Measurements from ENCODE around the gene KLK13.

The KLK13 gene

DNA sequence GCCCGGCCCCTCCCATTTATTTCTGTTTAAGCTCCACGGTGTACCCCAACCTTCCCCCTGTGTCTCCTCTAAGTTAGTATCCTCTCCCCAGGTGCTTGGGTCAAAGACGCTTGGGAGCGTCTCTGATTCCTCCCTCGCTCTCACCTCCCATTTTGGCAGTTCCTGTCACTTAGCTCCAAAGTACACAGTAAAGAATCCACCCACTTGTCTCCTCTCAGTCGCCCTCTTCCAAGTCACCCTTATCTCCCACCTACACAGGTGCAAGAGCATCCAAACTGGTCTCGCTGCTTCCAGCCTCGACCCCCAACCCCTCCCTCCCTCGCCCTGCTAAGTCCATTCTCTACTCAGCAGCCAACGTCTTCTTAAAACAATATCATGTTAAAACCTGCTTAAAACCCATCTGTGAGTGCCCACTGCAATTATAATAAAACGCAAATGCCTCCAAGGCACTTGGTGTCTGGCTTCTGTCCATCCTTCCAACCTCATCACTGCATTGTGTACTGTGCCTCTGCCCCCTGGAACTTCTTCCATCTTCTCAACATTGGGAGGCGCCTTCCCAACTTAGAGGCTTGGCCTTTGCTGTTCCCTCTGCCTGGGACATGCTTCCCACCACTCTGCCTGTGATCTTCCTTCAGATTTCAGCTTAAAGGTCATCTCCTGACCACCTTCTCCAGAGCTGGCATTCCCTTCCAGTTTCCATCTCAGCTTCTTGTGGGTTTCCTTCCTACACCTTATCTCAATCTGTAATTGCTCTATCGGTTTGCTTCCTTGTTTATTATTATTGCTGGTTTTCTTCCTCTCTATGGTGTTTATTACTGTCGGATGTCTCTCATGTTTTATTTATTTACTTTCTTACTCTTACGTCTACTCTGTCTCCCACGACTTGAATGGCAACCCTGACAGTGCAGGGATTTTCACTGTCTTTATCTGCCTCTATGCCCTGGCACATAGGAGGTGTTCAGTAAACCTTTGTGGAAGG is 27.3 kb upstream of the KLK13 start:
- no peak for DNase-seq

DNA sequence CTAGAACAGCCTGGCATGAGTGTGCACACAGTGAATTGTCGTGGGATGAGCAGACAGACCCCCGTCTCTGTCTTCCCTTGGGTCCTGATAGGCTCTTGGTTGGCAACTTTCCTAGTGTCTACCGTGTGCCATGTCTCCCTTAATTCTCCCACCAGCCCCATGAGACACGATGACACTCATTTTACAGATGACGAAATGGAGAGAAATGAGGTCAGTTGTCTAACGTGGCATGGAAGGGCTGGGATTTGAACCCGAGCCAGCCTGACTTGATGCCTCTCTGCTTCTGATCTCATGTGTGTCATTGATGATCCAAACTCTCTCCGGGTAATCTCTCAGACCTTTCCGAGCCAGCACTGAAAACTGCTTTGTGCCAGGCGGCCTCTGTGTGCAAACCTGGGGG is 26.2 kb upstream of the KLK13 start:
- no peak for DNase-seq

GRCh38 chr19:51090471-51090870 is 25.6 kb upstream of the KLK13 start:
- DNase-seq: no peak

GRCh38 chr19:51089786-51090185 is 24.9 kb upstream of the KLK13 start:
- no peak for DNase-seq

- no peak for DNase-seq
These were observed 21.4 kb upstream of the KLK13 start for GRCh38 chr19:51086153-51086850.

DNA sequence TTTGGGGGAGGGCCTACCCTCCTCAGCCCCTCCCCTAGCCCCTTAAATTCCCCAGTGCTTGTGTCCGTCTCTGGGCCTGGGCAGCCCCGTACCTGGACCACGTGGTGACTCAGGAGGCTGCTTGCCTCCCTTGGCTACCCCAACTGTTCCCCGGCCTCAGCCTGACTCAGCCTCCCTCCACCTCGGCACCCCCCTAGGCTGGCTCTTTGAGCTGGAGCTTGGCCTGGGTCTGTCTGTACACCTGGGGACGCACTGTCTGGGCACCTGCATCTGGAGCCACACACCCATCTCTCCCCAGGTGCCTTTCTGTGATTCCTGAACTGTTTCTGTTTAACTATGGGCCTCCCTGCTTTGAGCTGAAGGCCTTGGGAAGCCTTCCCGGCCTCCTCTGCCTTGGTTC is 19.6 kb upstream of the KLK13 start:
- DNase-seq: no peak

DNA sequence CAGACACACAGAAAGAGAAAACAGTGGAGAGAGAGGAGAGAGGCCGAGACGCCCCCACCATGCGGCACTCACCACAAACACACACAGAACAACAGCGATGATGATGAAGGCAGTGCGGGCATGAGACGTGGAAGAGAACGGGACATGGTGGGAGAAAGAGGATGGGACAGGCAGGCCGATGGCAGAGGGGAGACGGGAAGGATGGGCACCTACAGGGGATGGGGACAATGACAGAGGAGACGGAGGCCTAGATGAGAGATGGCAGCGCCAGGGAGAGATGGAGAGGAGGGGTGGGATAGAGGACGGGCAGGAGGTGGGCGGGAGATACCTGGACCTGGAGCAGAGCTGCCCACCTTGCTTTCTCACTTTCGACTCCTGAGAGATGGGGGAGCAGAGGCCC is 18.9 kb upstream of the KLK13 start:
- no peak for DNase-seq

- no peak for DNase-seq
These were observed 18.3 kb upstream of the KLK13 start for GRCh38 chr19:51083181-51083580.

GRCh38 chr19:51082611-51083010 is 17.7 kb upstream of the KLK13 start, which contains the start of gene KLK14:
Gene KLK14 (minus strand): TSS chr19:51082887. CDS start chr19:51082614, 273 bp downstream.
- DNase-seq: no peak

DNA sequence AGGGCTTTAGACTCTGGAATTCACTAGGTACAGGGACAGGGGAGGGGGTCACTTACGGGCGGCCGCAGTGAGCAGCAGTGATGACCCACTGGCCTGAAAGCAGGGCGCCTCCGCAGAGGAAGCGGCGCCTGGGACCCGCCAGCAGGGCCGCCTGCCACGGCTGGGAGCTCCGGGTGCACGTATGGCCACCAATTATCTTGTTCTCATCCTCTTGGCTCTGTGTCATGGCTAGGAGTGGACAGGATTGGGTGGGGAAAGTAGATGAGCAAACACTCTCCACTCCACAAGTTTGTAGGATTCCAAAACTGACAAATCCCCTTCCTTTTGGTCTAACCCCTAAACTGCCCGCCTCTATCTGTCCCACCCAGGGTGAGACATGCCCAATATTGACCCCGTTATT is 16.6 kb upstream of the KLK13 start:
- DNase-seq: no peak

DNA sequence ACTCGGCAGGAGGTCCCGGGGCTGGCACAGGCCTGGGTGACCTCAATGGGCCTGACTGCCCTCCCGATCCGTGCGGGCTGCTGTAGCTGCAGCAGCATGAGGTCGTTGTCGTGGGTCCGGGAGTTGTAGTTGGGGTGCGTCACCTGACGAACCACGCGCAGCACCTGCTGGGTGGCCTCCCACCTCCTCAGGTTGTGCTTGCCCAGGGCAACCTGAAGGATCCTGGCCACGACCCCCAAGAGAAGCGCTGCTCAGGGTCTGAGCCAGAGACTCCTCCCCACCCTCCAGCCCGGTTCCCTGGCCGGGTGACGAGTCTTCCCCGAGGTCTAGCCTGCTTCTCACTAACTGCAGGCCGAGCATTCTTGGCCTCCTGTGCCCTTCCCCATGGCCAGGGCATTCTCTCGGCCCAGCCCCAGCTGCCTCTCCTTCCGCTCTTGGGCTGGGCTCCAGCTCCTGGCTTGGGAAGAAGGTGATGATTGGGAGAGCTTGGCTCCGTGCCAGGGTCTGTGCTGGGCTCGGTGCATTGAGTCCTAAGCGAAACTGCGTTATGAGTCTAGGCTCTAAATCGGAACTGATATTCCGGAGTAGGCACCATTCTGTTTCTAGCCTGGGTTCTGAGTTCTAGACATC is 14.7 kb upstream of the KLK13 start:
- no peak for DNase-seq

DNA sequence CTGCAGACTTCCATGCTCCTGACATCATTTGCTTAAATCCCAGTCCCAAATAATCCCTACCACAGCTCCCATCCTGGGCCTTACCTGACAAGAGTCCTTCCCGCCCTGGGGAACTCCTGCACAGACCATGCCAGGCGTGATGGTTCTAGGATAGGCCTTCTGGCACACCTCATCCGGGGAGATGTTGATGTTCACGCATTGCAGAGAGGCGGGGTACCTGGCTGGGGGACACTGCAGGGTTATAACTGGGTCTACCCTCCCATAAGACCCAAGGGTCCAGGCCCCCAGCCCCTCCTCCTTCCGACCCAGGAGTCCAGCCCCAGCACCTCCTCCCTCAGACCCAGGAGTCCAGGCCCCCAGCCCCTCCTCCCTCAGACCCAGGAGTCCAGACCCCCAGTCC is 13.8 kb upstream of the KLK13 start:
- DNase-seq: no peak

GRCh38 chr19:51078104-51078503 is 13.2 kb upstream of the KLK13 start:
- no peak for DNase-seq

DNA sequence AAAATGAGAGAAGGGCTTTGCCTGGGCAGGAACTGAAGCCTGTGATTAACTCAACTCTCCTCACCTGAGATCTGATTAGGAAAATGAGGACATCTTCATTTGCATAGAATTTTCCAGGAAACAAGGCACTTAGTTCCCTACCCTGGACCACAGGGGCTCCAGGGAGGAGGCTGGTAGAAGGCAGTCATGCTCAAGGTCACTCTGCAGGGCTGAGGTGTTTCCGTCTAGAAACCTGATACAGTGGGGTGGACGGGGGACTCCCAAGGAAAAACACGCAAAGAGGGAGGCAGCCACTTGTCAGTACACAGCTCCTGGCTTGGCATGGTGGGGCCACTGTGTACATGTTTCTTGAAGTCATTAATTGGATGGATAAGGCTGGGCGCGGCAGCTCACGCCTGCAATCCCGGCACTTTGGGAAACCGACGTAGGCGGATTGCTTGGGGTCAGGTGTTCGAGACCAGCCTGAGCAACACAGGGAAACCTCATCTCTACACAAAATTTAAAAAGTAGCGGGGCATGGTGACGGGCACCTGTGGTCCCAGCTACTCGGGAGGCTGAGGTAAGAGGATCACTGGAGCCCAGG is 11.8 kb upstream of the KLK13 start:
- no peak for DNase-seq

DNA sequence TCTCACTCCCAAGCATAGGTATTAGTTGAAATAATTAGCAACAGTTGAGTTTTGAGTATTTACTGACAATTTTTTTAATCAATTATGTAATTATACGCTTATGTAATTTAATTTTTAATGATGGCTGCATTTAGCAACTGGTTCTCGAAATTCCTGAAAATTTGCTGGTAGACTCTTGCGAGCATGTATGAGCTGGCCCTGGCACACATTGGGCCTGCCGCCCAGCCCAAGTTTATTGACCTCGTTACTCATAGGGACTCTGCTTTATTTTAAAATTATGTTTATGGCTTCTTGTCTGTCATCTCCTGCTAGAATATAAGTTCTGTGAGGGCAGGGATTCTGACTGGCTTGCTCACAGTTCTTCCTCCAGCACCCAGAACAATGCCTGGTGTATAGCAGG is 11.1 kb upstream of the KLK13 start:
- DNase-seq: no peak

GRCh38 chr19:51071095-51071405 is 6.2 kb upstream of the KLK13 start:
- no peak for DNase-seq

GRCh38 chr19:51070334-51071094 is 5.6 kb upstream of the KLK13 start:
- no peak for DNase-seq

GRCh38 chr19:51066393-51067186 is 1.7 kb upstream of the KLK13 start:
- DNase-seq: no peak

DNA sequence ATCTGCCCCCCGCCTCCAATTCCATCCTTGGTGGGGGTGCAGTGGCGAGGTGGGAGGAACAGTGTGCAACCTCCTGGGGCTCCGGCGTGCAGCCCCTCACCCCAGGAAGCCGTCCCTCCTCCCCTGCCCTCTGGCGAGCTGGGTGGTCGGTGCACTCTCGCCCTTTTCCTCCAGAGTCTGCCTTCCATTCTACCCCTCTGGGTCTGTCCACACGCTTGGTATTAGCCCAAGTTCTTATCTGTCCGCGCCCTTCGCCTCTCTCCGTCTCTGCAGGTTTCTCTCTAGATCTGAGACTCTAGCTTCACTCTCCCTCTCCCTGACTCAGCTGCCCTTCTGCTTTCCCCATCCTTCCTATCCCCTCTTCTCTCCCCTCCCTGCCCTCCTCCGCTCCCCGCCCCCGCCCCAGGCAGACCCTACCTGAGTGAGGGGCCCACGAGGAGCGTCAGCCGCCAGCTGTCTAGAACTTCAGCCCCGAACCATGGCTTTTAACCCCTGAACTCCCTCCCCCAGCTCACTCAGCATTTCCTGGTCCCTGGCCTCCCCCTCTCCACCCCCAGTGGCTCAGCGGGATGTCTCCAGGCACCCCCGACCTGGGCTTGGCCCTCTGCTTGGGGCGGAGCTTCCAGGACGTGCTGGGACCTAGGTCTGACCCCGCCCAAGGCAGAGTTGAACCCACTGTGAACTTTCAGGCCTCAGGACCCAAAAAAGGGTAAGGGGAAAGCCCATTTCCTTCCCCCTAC is 499 bp upstream of the KLK13 start:
- no peak for DNase-seq

DNA sequence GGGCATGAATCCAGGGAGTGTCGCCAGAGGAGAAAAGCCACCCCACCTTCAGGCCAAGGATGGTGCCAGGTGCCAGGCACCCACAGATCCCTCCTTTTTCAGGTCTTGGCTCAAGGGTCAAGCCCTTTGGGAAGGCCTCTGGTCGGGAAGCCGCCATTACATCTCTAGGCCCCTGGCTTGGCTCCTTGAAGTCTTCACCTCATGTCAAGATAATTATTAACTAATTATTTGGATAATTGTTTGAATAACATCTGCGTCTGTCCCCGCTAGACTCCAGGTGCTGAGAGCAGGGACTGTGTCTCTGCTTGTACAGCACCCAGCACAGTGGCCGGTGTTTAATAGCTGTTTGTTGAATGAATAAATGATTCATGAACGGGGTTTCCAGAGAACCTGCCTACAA is 1.2 kb downstream of the KLK13 start:
- no peak for DNase-seq

DNA sequence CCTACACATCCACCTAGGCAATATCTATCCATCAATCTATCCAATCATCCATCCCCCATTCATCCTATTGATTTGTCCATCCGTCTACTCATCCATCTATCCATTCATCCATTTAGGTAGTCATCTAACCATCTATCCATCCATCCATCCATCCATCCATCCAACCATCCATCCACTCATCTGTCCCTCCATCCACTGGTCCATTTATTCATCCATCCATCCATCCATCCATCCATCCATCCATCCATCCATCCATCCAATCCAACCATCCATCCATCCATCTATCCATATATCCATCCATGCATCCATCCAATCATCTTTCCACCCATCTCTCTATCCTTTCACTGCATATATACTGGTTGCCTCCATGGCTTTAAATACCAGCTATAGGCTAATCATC is 3.9 kb downstream of the KLK13 start:
- DNase-seq: no peak
